HL-60/S4 treated with phorbol 12-myristate 13-acetate at 8.2 ng/mL for 4 days and 3 days (cell line): ENCODE measurements around the gene CD44.

Experiments
- in situ Hi-C: fragments of 300-500 bp; cut with MboI; formaldehyde crosslinking; loops from 2 replicates; pipeline ENCODE4 v1.15.0; 2022; ENCODE audit warnings: low sequenced_read_pairs

Gene CD44

GRCh38 chr11:35155677-35156076 is 16.7 kb downstream of the CD44 start:
- in situ Hi-C loops, result no loop called here

GRCh38 chr11:35157814-35158700 is 19.1 kb downstream of the CD44 start:
- in situ Hi-C loops, result no loop called here

GRCh38 chr11:35158701-35159510 is 19.9 kb downstream of the CD44 start:
- in situ Hi-C loops, result no loop called here

- in situ Hi-C loops, result no loop called here
These were observed 21.4 kb downstream of the CD44 start for GRCh38 chr11:35160246-35160824.

GRCh38 chr11:35160902-35161597 is 22.1 kb downstream of the CD44 start:
- in situ Hi-C loops, result no loop called here

- in situ Hi-C loops, result no loop called here
These were observed 23.8 kb downstream of the CD44 start for GRCh38 chr11:35162745-35163144.

- in situ Hi-C loops, result no loop called here
These were observed 24.2 kb downstream of the CD44 start for GRCh38 chr11:35163209-35163608.

- in situ Hi-C loops, result no loop called here
These were observed 24.9 kb downstream of the CD44 start for GRCh38 chr11:35163702-35164496.

- in situ Hi-C loops, result no loop called here
These were observed 26.1 kb downstream of the CD44 start for GRCh38 chr11:35165030-35165422.

GRCh38 chr11:35165423-35166368 is 26.7 kb downstream of the CD44 start:
- in situ Hi-C loops, result no loop called here

GRCh38 chr11:35166369-35167360 is 27.7 kb downstream of the CD44 start:
- in situ Hi-C loops, result no loop called here

GRCh38 chr11:35167426-35167954 is 28.5 kb downstream of the CD44 start:
- in situ Hi-C loops, result no loop called here

GRCh38 chr11:35168671-35169070 is 29.7 kb downstream of the CD44 start:
- in situ Hi-C loops, result no loop called here

GRCh38 chr11:35169112-35169511 is 30.1 kb downstream of the CD44 start:
- in situ Hi-C loops, result no loop called here

- in situ Hi-C loops, result no loop called here
These were observed 30.8 kb downstream of the CD44 start for GRCh38 chr11:35169754-35170153.

- in situ Hi-C loops, result no loop called here
These were observed 31.5 kb downstream of the CD44 start for GRCh38 chr11:35170503-35170902.

- in situ Hi-C loops, result no loop called here
These were observed 32.3 kb downstream of the CD44 start for GRCh38 chr11:35171226-35171625.
